Measurements from ENCODE around the gene COMT. TPM values are rescaled to one million over a fixed set of nuclear protein-coding genes. Genes with fewer than 3 reads are reported as not detected.

Gene COMT
- total RNA-seq, 5 donors from 2014 or later (not counting 1 experiment from before 2014, with no cell fraction given), result 30.6 to 53.1 (median 50.5) TPM

DNA sequence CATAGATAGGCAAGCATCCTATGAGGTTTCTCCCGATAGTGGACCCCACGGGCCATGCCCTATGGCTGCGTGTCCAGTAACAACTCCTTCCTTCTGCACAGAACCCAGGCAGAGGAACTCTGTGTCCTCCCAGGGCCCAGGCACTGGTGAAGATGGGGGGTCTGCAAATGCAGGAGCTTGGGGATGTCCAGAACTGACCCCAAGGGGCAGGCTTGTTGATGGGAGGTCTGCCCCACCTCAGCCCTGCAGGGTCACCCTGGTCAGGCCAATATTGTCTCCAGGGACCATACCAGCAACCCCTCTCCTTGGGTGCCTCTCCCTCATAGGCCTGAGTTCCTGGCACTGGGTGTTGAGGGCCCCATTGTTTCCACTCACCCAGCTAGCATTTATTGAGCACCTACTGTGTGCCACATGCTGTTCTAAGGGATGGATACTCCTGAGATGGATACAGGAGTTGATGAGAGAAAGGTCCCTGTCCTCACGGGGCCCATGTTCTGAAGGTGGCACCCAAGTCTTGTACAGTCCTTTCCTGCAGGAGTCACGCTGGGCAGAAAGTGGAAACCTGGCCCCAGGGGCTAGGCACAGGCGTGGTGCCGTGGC, 26.4 kb downstream of the COMT start:
- POLR2A ChIA-PET, result no interaction called here
- Histone ChIP-seq H3K27ac (ENCODE audit: low read length) (no peak overlapping the region), H3K27me3 (replicated peaks in 1 of 2; ENCODE audit: control insufficient read depth in 2 of 2, extremely low read depth in 1 of 2, insufficient read depth in 2 of 2, low read length in 1 of 2) (no peaks in the 10 kb centered on the region), H3K36me3 (ENCODE audit: control insufficient read depth in 2 of 2, extremely low read depth in 1 of 2, insufficient read depth in 1 of 2, low read length in 1 of 2) (peaks cover 19 to 20% of the 10 kb centered on the region in 2 donors), H3K4me1 (ENCODE audit: control insufficient read depth in 1 of 2, extremely low read depth in 1 of 2, insufficient read depth in 2 of 2, low read length in 2 of 2) (peaks cover 0 to 28% of the 10 kb centered on the region in 2 experiments), H3K4me3 (ENCODE audit: control insufficient read depth in 1 of 2, extremely low read depth in 1 of 2, low read length in 1 of 2) (no peak overlapping the region), H3K9me3 (no peaks in the 10 kb centered on the region)
- Mint-ChIP-seq H3K4me1 (peaks cover 12 to 13% (median 12%) of the 10 kb centered on the region in 3 donors), H3K36me3 (peaks cover 7% of the 10 kb centered on the region), H3K4me3 (no peak overlapping the region), H3K27me3 (no peaks in the 10 kb centered on the region), H3K27ac (no peak overlapping the region), H3K9me3 (no peaks in the 10 kb centered on the region)
- WGBS (ENCODE audit: insufficient coverage), result 100% methylated on average over 6 of the region's 7 CpGs
- ATAC-seq (replicated peaks in 1 of 4) (no peak), DNase-seq (no peak)
- CTCF ChIA-PET, result no interaction called here

DNA sequence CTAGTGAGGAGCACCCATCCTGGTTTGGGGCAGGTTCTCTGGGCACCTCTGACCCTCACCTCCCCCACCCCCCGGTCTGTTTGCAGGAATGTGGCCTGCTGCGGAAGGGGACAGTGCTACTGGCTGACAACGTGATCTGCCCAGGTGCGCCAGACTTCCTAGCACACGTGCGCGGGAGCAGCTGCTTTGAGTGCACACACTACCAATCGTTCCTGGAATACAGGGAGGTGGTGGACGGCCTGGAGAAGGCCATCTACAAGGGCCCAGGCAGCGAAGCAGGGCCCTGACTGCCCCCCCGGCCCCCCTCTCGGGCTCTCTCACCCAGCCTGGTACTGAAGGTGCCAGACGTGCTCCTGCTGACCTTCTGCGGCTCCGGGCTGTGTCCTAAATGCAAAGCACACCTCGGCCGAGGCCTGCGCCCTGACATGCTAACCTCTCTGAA, 26.9 kb downstream of the COMT start:
- WGBS (ENCODE audit: insufficient coverage), result 93% methylated on average over 15 of the region's 18 CpGs
- no peaks in the 10 kb centered on the region for H3K9me3 ChIP-seq
- H3K4me3 Mint-ChIP-seq, result no peak overlapping the region
- H3K27ac Mint-ChIP-seq, result no peak overlapping the region
- no peaks in the 10 kb centered on the region for H3K9me3 Mint-ChIP-seq
- H3K4me3 ChIP-seq (ENCODE audit: control insufficient read depth in 1 of 2, extremely low read depth in 1 of 2, low read length in 1 of 2), result no peak overlapping the region
- no peaks in the 10 kb centered on the region for H3K27me3 ChIP-seq (replicated peaks in 1 of 2; ENCODE audit: control insufficient read depth in 2 of 2, extremely low read depth in 1 of 2, insufficient read depth in 2 of 2, low read length in 1 of 2)
- H3K4me1 Mint-ChIP-seq, result peaks cover 12 to 13% (median 12%) of the 10 kb centered on the region in 3 donors
- no peak for DNase-seq
- H3K27me3 Mint-ChIP-seq, result no peaks in the 10 kb centered on the region
- ChIA-PET CTCF (interaction anchor here in 1 of 2 donors (1.0 kb wide), 1 partner anchor 161 kb away, joined by 3 read pairs; no protein-coding TSS in a partner anchor), POLR2A (interaction anchor here in 1 of 2 donors (0.6 kb wide), 1 partner anchor 884 kb away, joined by 4 read pairs; no protein-coding TSS in a partner anchor)
- H3K4me1 ChIP-seq (ENCODE audit: control insufficient read depth in 1 of 2, extremely low read depth in 1 of 2, insufficient read depth in 2 of 2, low read length in 2 of 2), result peaks cover 0 to 29% of the 10 kb centered on the region in 2 experiments
- no peak overlapping the region for H3K27ac ChIP-seq (ENCODE audit: low read length)
- peaks cover 7% of the 10 kb centered on the region for H3K36me3 Mint-ChIP-seq
- peaks cover 19% of the 10 kb centered on the region in 2 donors for H3K36me3 ChIP-seq (ENCODE audit: control insufficient read depth in 2 of 2, extremely low read depth in 1 of 2, insufficient read depth in 1 of 2, low read length in 1 of 2)
- ATAC-seq (replicated peaks in 1 of 4), result no peak

DNA sequence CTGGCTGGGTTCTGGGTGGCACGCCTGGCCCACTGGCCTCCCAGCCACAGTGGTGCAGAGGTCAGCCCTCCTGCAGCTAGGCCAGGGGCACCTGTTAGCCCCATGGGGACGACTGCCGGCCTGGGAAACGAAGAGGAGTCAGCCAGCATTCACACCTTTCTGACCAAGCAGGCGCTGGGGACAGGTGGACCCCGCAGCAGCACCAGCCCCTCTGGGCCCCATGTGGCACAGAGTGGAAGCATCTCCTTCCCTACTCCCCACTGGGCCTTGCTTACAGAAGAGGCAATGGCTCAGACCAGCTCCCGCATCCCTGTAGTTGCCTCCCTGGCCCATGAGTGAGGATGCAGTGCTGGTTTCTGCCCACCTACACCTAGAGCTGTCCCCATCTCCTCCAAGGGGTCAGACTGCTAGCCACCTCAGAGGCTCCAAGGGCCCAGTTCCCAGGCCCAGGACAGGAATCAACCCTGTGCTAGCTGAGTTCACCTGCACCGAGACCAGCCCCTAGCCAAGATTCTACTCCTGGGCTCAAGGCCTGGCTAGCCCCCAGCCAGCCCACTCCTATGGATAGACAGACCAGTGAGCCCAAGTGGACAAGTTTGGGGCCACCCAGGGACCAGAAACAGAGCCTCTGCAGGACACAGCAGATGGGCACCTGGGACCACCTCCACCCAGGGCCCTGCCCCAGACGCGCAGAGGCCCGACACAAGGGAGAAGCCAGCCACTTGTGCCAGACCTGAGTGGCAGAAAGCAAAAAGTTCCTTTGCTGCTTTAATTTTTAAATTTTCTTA, 27.8 kb downstream of the COMT start:
- H3K4me3 Mint-ChIP-seq, result no peak overlapping the region
- WGBS (ENCODE audit: insufficient coverage), result 89% methylated on average over 11 of the region's 11 CpGs
- ATAC-seq (replicated peaks in 1 of 4) (no peak), DNase-seq (no peak)
- peaks cover 11 to 17% of the 10 kb centered on the region in 2 donors for H3K36me3 ChIP-seq (ENCODE audit: control insufficient read depth in 2 of 2, extremely low read depth in 1 of 2, insufficient read depth in 1 of 2, low read length in 1 of 2)
- no peaks in the 10 kb centered on the region for H3K9me3 ChIP-seq
- CTCF ChIA-PET, result interaction anchor here in 1 of 2 donors (1.0 kb wide), 1 partner anchor 160 kb away, joined by 3 read pairs; no protein-coding TSS in a partner anchor
- POLR2A ChIA-PET, result interaction anchor here in 1 of 2 donors (0.6 kb wide), 1 partner anchor 885 kb away, joined by 4 read pairs; no protein-coding TSS in a partner anchor
- H3K4me1 Mint-ChIP-seq, result peaks cover 12 to 13% (median 12%) of the 10 kb centered on the region in 3 donors
- H3K27ac Mint-ChIP-seq, result no peak overlapping the region
- H3K9me3 Mint-ChIP-seq, result no peaks in the 10 kb centered on the region
- no peak overlapping the region for H3K4me3 ChIP-seq (ENCODE audit: control insufficient read depth in 1 of 2, extremely low read depth in 1 of 2, low read length in 1 of 2)
- no peaks in the 10 kb centered on the region for H3K27me3 ChIP-seq (replicated peaks in 1 of 2; ENCODE audit: control insufficient read depth in 2 of 2, extremely low read depth in 1 of 2, insufficient read depth in 2 of 2, low read length in 1 of 2)
- no peaks in the 10 kb centered on the region for H3K27me3 Mint-ChIP-seq
- peaks cover 0 to 38% of the 10 kb centered on the region in 2 experiments for H3K4me1 ChIP-seq (ENCODE audit: control insufficient read depth in 1 of 2, extremely low read depth in 1 of 2, insufficient read depth in 2 of 2, low read length in 2 of 2)
- H3K36me3 Mint-ChIP-seq, result peaks cover 7% of the 10 kb centered on the region
- H3K27ac ChIP-seq (ENCODE audit: low read length), result no peak overlapping the region

DNA sequence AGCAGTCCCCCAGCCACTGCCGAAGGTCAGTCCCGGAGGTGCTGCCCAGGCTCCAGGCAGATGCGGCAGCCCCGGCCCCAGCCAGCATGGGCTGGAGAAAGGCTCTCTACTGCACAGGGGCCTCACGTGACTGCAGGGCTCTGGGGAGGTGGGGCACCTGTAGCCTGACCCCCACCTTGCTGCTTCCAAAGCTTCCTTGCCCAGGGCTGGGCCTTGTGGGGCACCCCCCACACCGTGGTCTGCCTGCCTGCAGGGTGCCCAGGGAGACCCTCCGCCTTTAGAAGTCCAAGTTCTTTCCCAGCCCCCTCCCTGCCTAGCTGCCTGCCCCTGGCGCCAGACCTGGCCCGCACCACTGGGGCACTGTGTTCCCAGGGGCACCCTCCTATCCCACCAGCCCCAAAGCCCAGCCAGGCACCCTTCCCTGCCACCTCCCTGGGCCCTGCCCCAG, 28.5 kb downstream of the COMT start:
- H3K9me3 ChIP-seq, result no peaks in the 10 kb centered on the region
- no peak overlapping the region for H3K4me3 Mint-ChIP-seq
- DNase-seq, result no peak
- H3K4me1 Mint-ChIP-seq, result peaks cover 12 to 17% (median 16%) of the 10 kb centered on the region in 3 donors
- peaks cover 0 to 43% of the 10 kb centered on the region in 2 experiments for H3K4me1 ChIP-seq (ENCODE audit: control insufficient read depth in 1 of 2, extremely low read depth in 1 of 2, insufficient read depth in 2 of 2, low read length in 2 of 2)
- no peaks in the 10 kb centered on the region for H3K27me3 ChIP-seq (replicated peaks in 1 of 2; ENCODE audit: control insufficient read depth in 2 of 2, extremely low read depth in 1 of 2, insufficient read depth in 2 of 2, low read length in 1 of 2)
- no peak overlapping the region for H3K4me3 ChIP-seq (ENCODE audit: control insufficient read depth in 1 of 2, extremely low read depth in 1 of 2, low read length in 1 of 2)
- 86% methylated on average over 9 of the region's 9 CpGs for WGBS (ENCODE audit: insufficient coverage)
- no peaks in the 10 kb centered on the region for H3K27me3 Mint-ChIP-seq
- ATAC-seq (replicated peaks in 1 of 4), result no peak
- peaks cover 4% of the 10 kb centered on the region for H3K36me3 Mint-ChIP-seq
- POLR2A ChIA-PET, result interaction anchor here in 1 of 2 donors (0.6 kb wide), 1 partner anchor 12 kb away, joined by 3 read pairs; no protein-coding TSS in a partner anchor
- CTCF ChIA-PET, result interaction anchor here (0.5 to 1.1 kb wide), 3 partner anchors 11 to 152 kb away, joined by 3 to 5 read pairs (median 4); no protein-coding TSS in a partner anchor
- no peak overlapping the region for H3K27ac Mint-ChIP-seq
- no peaks in the 10 kb centered on the region for H3K9me3 Mint-ChIP-seq
- H3K36me3 ChIP-seq (ENCODE audit: control insufficient read depth in 2 of 2, extremely low read depth in 1 of 2, insufficient read depth in 1 of 2, low read length in 1 of 2), result peaks cover 11 to 17% of the 10 kb centered on the region in 2 donors
- H3K27ac ChIP-seq (ENCODE audit: low read length), result no peak overlapping the region

DNA sequence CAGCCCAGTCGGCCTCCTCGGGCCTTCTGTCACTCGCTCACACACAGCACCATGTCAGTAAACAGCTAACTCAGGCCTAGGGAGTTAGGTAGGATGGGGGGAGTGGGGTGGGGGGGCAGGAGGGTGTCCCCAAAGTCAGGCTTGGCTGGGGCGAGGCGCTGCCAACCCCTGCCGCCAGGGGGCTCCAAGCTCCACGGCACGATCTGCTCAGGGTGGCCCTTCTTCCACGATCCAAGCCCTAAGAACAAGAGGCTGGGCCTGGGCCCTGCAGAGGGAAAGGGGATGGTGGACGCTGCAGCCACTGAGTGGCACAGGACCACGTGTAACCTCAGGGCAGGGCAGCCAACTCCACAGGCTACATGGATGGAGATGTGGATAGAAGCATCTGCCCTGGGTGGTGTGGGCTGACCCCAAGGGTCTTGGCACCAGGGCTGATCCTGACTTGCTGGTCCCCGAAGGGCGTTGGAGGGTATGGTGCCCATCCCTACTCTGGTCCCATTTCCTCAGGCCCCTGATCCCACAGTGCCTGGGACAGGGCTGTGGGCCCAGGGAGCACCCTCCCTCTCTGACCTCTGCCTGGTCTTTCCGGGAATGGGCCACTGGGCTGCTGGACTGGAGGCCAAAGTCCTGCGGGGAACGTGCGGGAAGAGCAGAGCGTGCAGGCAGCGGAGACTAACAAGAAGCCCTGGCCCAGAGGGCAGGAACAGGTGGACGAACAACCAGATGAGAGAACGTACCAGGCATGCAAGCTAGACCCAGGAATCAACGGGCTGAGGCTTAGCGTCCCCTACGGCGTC, 29.1 kb downstream of the COMT start:
- peak overlapping the region in 1 of 3 donors; percentile 54 for H3K4me3 Mint-ChIP-seq
- peaks cover 0 to 50% of the 10 kb centered on the region in 2 experiments for H3K4me1 ChIP-seq (ENCODE audit: control insufficient read depth in 1 of 2, extremely low read depth in 1 of 2, insufficient read depth in 2 of 2, low read length in 2 of 2)
- ChIA-PET CTCF (interaction anchor here (0.5 to 1.3 kb wide), 7 partner anchors 12 to 159 kb away, joined by 3 to 5 read pairs (median 4); no protein-coding TSS in a partner anchor), POLR2A (interaction anchor here in 1 of 2 donors (0.6 kb wide), 1 partner anchor 12 kb away, joined by 3 read pairs; no protein-coding TSS in a partner anchor)
- H3K36me3 Mint-ChIP-seq, result peaks cover 4% of the 10 kb centered on the region
- H3K9me3 Mint-ChIP-seq, result no peaks in the 10 kb centered on the region
- 64% methylated on average over 16 of the region's 25 CpGs for WGBS (ENCODE audit: insufficient coverage)
- no peaks in the 10 kb centered on the region for H3K27me3 ChIP-seq (replicated peaks in 1 of 2; ENCODE audit: control insufficient read depth in 2 of 2, extremely low read depth in 1 of 2, insufficient read depth in 2 of 2, low read length in 1 of 2)
- no peak overlapping the region for H3K27ac ChIP-seq (ENCODE audit: low read length)
- peak; percentile 76 to 84 (median 78) for ATAC-seq (replicated peaks in 1 of 4)
- DNase-seq, result peak; percentile 43 to 85 (median 73)
- no peak overlapping the region for H3K4me3 ChIP-seq (ENCODE audit: control insufficient read depth in 1 of 2, extremely low read depth in 1 of 2, low read length in 1 of 2)
- H3K4me1 Mint-ChIP-seq, result peaks cover 12 to 22% (median 20%) of the 10 kb centered on the region in 3 donors
- H3K36me3 ChIP-seq (ENCODE audit: control insufficient read depth in 2 of 2, extremely low read depth in 1 of 2, insufficient read depth in 1 of 2, low read length in 1 of 2), result peaks cover 11 to 17% of the 10 kb centered on the region in 2 donors
- H3K9me3 ChIP-seq, result no peaks in the 10 kb centered on the region
- H3K27ac Mint-ChIP-seq, result no peak overlapping the region
- no peaks in the 10 kb centered on the region for H3K27me3 Mint-ChIP-seq

Measured in T-cell (primary cell).